Measurements from ENCODE around the gene ARL17A.
"Not testable (repeated sequence)": the region's sequence is repeated elsewhere in the genome, so short reads cannot be mapped to it uniquely, and the experiment has no call there.

Gene ARL17A

DNA sequence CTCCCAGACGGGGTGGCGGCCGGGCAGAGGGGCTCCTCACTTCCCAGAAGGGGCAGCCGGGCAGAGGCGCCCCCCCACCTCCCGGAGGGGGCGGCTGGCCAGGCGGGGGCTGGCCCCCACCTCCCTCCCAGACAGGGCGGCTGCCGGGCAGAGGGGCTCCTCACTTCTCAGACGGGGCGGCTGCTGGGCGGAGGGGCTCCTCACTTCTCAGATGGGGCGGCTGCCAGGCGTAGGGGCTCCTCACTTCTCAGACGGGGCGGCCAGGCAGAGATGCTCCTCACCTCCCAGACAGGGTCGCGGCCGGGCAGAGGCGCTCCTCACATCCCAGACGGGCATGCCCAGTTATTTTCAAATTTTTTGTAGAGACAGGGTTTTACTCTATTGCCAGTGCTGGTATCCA lies 44.8 kb downstream of the ARL17A start:
- DNase-seq, result not testable (repeated sequence)

DNA sequence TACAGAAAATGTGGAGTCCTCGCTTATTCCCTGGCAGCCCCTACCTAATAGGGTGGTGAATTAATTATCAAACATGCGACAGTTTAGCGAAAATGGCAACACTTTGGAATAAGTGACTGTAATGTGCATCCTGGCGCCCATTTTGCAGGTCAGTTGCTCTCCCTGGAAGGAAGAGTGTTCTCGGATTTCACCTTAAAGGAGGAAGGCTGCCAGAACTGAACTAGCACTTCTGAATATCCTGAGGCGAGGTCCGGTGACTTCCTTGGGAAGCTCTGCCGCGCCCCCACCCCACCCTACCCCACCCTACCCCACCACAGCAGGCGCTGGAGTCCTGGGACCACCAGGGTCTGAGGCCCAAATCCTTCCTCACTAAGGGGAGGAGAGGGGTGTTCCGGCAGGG lies 67.3 kb downstream of the ARL17A start, which contains the start of gene LRRC37A2:
TSS of gene LRRC37A2 (plus strand) at position 301 of the 400 bp plus-strand sequence. CDS start 245 bp downstream, outside the sequence.
- not testable (repeated sequence) for DNase-seq

DNA sequence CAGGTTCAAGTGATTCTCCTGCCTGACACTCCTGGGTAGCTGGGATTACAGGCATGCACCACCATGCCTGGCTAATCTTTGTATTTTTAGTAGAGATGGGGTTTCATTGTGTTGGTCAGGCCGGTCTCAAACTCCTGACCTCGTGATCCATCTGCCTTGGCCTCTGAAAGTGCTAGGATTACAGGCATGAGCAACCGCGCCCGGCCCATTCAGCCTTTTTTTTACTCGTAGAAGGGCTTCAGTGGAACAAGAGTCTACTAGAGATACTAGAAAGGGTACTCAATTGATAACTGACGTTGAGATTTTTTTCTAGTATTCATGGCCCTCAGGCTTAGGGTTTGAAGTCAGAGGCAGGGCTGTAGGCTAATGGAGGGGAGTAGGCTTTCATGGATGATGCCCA lies 73.6 kb downstream of the ARL17A start:
- DNase-seq, result not testable (repeated sequence)

DNA sequence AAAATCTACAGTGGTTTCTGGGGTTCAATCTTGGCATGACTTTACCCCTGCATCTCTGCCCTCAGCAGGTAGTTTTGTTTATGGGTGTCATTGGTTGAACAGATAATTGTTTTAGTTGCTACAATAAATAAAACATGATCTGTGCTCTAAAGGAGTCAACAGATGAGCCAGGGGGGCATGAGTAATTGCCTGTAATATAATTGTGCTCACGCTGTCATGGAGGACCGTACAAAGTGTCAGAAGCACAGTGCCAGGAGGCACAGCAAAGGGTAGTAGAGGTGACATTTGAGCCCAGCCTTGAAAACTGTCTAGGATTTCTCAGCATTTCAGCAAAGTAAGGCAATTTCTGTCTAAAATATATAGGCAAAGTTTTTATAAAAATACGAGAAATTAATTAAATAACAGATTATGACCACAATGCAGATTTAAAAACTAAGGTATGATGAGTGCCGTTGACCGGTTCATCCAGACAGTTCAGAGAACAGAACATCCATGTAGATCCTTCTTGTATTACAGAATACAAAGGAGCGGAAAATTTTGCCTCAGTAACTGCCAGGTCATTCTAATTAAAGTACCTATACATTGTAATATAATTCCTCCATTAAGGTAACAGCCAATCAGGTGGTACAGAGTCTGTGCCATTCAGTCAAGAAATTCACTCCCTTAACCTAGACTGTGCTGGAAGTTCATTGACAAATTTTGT lies 79.9 kb downstream of the ARL17A start:
- not testable (repeated sequence) for DNase-seq

DNA sequence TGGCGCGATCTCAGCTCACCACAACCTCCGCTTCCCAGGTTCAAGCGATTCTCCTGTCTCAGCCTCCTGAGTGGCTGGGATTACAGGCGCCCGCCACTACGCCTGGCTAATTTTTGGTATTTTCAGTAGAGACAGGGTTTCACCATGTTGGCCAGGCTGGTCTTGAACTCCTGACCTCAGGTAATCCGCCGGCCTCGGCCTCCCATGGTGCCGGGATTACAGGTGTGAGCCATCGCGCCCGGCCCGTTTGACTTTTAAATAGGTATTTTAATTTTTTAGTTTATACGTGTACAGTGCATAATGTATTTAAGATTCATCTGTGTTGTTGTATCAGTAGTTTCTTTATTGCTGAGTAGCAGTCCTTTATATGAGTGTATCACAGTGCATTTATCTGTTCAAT lies 87.5 kb downstream of the ARL17A start:
- DNase-seq, result not testable (repeated sequence)

DNA sequence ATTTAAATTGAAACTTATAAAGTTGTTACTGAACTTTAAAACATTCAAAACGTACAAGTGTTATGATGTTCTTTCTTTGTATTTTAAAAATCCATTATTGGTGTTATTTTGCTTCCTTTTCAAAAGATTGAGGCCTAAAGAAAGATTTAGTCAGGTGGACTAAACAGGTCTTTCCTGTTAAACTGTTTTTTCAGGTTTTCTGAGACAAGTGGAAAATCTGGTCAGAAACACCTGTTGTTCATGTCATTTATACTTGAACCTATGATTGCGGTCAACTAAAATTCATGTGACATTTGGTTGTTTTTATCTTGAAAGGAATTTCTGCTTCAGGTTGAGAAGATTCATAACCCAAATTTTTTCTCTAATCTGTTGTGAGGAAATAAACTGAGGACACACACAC lies 98.2 kb downstream of the ARL17A start:
- DNase-seq, result not testable (repeated sequence)

DNA sequence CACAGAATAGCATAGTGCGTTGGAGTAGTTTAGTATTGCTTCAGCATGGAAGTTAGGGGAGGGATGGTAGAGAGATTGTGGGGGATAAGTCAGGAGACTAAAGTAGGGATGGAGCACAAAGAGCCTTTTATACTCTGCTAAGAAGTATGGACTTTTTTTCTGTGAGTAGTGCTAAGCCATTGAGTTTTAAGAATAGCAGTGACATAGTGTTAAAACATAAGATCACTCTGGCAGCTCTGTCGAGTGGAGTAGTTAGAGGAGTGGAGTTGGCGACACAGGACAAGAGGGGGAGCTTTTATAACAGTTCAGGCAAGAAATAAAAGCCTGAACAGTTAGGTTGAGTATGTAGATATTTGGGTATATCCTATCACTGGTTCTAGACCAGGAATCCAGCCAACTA lies 100.7 kb downstream of the ARL17A start:
- not testable (repeated sequence) for DNase-seq

DNA sequence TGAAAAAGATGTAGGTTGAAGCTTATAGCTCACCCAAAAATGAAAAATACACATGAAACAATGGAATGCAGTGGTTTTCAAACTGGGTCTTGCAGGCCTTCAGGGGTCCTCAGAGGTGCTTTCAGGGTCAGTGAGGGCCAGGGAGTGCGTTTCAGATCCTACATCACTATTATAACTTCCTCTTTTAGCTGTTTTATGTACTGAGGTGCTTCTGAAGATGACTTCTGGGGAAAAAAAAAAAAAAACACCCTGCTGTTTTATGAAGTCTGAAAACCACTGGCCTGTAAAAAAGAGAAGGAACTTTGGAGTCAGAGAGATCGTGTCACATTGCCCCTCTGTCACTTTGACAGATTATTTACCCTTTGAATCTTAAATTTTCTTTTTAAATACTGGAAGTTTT lies 103.9 kb downstream of the ARL17A start:
- DNase-seq, result not testable (repeated sequence)

DNA sequence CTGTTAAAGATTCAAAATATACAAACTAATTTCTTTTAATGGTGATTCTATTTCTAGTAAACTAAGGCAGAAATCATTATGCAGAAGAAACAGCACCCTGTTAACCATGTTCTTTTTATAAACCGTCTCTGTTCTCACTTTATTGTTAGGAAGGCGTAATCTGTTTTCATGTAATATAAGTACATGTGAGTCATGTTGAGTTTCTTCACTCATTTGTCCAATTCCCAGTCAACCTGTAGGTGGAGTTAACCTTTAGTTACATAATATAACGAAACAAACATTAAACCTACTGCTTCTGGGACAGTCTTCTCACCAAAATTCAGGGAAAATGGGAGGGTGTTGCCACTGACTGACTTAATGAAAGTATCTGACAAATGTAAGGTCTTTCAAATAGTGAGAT lies 105.0 kb downstream of the ARL17A start:
- not testable (repeated sequence) for DNase-seq

DNA sequence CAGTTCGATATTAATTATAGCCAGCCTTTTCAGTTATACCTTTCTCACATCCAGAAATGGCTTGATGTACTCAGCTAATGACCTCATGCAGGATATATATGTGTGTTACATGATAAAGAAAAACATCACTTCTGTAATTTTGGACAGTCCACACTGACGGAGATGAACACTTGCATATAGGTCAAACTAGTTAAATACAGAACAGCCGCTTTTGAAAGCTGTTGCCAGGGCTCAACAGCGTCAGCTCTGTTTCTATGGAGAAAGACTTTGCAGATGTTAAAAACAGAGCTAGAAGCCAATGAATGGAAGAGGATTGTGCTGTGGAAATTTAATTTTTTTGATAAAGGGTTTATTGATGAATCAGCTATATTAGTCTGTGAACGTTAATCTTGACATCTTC lies 111.9 kb downstream of the ARL17A start:
- DNase-seq, result not testable (repeated sequence)
